GM19455 (cell line): ENCODE results near the gene SYNDIG1L.

Source experiments
- ATAC-seq: cut with Tn5 transposase; IDR thresholded peaks from one replicate; pipeline ENCODE4 v1.9.1; 2021; ENCODE audit not compliant: unreplicated experiment

The SYNDIG1L gene

DNA sequence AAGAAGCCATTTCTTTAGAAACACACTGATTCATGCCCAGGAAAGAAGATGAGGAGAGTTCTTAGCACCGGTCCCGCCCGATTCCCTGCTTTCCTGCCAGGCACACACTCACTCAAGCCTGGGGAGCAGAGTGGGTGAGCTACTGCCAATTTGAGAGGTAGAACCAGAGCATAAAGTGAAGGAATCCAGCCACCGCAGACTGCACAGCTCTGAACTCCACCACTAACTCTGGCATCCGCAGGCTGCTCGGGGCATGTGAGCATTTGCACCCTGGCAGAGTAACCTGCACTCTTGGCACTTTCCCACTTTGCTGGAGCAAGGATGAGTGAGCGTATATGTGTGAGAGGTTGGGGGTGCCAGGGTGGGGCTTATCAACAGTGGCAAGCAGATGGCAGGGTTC lies 4.0 kb upstream of the SYNDIG1L start:
- ATAC-seq = no peak

GRCh38 chr14:74429221-74429691 lies 3.2 kb upstream of the SYNDIG1L start:
- no peak for ATAC-seq

GRCh38 chr14:74427651-74428050 lies 1.6 kb upstream of the SYNDIG1L start:
- ATAC-seq = no peak

DNA sequence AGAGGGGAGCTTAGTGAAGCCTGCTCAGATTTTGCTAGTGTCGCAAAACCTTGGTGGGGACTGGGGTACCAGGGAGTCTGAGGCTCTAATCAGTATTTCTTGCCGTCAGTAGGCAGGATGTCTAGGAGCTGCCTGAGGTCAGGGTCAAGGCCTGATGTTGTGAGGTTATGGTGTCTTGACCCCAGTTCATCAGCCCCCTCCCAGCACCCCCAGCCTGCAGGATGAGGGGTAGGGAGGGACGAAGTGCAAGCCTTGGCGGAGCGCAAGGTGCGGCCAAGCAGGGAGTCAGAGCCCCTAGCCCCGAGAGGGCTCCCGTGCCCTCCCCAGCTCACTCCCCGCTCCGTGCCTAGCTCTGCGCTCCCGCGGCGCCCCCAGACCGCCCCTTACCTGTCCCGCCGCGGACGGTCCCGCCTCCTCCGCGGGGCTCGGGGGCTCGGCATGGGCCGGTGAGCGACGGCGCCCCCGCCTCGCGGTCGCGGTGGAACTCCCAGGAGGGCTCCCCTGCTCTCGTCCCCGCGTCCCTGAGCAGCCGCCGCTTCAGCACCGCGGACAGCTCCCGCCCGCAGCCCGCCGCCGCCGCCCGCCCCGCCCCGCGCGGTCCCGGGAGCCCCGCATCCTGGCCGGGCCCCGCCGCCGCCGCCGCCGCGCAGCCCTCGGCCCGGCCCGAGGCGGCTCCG lies 347 bp downstream of the SYNDIG1L start:
- ATAC-seq = no peak

DNA sequence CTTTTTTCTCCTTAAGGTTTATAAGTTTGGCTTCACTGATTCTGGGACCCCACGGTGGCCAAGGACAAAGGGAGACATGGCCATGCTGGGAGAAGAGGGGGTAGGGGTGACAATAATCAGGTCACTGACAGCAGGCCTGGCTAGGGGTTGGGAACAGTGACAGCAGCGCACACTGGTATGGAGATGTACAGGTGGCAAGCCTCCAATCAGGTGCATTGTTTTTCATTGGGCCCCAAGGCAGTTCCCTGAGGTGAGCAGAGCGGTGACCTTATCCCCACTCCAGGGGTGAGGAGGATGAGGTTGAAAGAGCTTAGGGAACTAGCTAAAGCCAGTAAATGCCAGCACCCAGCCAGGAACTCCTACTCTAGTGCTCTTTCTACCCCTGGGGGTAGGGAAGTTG lies 1.4 kb downstream of the SYNDIG1L start:
- no peak for ATAC-seq

- no peak for ATAC-seq
Observed at GRCh38 chr14:74423246-74423645, 2.8 kb downstream of the SYNDIG1L start.

DNA sequence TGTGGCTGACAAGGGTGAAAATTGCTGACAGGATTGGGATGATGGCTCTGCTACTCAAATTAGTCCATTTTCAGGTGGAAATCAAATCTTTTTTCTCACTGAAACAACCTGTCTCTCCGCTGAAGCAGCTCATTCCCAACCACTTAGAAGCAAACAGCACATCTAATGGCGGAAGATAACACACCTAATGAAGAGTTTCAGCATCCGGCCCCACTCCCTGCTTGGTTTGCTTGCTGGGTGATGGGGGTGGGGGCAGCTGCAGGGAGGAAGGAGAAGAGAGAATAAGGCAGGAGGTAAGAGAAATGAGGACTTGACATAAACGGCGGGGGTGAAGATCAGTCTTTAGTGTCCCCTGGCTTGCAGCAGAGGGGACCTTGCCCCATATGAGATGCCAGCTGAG lies 4.0 kb downstream of the SYNDIG1L start:
- ATAC-seq = no peak

DNA sequence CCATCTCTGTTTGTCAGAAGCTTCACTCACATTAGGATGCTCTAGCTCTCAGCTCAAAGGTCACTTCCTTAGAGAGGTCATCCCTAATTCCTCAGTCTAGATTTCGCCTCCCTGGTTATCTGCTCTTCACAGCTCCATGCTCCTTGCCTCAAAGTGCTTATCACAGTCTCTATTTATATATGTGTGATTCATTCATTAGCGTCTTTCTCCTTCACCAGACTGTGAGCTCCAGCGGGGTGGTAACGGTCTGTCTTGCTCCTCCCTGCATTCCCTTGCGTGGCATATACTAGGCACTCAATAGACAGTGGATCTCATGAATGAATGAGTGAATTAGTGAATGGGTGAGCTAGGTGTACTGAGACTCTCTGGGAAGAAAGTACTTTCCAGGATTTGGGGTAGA lies 6.9 kb downstream of the SYNDIG1L start:
- ATAC-seq = no peak

- ATAC-seq = no peak
Observed at GRCh38 chr14:74418031-74418430, 8.0 kb downstream of the SYNDIG1L start.

DNA sequence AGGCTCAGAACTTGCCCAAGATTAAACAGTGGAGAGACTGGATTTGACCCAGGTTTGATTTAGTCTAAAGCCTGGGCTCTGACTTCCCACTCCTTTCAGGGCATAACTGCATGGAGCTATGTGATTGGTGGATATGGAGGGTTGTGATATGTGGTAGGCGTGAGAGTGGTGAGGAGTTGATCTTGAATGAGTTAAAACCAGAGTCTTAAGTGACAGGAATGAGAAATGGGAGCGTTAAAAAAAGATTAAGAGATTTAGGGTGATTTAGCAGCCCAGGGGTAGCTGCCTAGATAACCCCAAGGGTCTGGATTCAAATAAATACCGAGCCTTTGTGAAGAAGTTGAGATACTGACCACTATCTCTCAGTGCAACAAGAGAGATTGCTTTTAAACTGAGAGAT lies 8.4 kb downstream of the SYNDIG1L start:
- no peak for ATAC-seq

GRCh38 chr14:74417201-74417600 lies 8.8 kb downstream of the SYNDIG1L start:
- no peak for ATAC-seq

GRCh38 chr14:74415115-74415437 lies 10.9 kb downstream of the SYNDIG1L start:
- no peak for ATAC-seq

DNA sequence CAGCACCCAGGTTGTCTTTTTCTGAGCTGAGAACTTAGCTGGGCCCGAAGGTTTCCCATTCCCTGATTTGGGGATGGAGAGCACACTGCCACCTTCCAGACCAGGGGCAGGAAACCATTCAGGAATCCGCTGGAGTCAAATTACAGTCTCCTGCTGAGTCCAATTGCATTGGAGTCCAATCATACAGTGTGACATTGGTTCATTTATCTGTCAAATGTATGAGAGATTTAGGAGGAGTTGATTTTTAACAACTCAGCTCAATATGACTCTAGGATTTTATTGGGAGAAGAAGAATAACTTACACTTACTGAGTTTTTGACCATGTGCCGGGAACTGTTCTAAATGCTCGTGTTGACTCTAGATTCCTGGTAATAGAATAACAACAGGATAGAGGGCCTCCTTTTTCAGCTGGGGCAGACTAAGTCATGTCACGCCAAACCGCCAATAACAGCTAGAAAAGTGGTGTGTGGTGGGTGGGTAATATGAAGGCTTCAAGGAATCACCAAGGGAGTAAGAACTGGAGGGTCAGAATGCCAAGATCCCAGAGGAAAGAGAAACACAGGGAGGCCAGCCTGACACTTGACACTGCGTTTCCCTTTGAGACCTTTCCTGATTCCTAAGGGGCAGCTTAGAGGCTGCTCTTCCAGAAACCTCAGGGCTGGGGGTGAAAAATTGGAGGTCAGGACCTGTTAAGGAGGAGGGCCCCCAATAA lies 11.5 kb downstream of the SYNDIG1L start:
- no peak for ATAC-seq

GRCh38 chr14:74413627-74414026 lies 12.4 kb downstream of the SYNDIG1L start:
- no peak for ATAC-seq

DNA sequence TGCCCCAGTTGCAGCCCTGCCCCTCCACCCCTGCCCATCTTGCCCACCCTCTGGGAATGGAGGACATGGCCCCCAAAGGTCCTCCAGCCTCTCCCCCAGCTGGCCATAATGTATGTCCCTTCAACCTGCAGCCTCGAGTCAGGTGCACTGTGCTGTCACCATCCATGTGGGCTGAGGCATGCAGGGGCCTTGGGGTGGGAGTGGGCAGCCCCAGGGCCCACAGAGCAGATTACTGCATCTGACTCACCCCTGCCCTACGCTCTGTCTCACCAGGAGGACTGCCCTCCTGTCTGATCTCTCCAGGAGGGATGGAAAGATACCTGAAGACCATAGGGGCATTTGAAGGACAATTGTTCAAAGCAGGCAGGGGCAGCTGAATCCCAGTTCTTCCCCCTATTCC lies 13.3 kb downstream of the SYNDIG1L start:
- no peak for ATAC-seq

DNA sequence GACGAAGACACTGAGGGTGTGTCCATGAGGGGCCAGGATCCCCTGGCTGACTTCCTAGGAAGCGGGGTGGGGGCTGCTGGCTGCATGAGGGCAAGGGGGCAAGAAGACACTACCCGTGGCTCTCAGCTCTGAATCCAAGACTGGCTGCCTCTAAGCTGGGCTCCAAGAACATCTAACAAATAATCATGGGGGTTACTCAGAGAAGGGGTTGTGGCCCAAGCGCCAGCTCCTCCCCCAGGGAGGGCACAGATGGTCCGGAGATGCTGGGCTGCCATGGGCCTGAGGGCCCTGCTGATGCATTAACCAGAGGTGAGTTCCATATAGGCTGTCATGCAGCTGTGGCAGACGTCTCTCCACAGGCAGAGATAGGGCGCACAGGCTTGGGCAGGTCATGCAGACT lies 14.3 kb downstream of the SYNDIG1L start:
- no peak for ATAC-seq

GRCh38 chr14:74409441-74409840 lies 16.6 kb downstream of the SYNDIG1L start:
- ATAC-seq = no peak

DNA sequence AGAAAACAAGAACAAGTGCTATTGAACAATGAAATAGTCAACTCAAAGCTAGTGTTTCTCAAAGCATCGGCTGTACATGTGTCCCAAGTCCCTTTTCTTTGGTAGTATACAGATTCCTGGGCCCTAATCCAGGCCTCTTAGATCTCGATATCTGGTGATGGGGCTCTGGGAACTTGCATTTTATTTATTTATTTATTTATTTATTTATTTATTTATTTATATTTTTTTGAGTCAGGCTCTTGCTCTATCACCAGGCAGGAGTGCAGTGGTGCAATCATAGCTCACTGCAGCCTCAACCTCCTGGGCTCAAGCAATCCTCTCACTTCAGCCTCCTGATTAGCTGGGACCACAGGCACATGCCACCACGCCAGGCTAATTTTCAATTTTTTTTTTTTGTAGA lies 17.1 kb downstream of the SYNDIG1L start:
- no peak for ATAC-seq

- ATAC-seq = no peak
Observed at GRCh38 chr14:74407801-74408154, 18.2 kb downstream of the SYNDIG1L start.

- no peak for ATAC-seq
Observed at GRCh38 chr14:74407021-74407800, 18.8 kb downstream of the SYNDIG1L start.

DNA sequence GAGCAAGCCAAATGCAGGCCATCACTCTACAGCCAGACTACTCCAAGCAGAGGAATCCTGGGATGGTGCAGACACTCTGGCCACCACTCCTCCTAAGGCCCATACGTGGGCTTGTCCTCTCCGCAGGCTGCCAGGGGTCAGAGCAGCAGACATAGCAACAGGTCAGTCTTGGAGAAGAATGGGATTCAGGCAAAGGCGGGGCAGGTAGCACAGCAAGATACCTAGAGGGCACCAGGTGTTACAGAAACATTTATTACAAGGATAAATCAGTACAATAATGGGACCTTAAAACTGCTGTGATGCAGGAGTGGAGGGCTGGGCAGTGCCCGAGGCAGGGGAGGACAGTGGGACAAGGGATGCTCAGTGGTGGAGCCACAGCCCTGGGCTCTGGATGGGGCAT lies 20.3 kb downstream of the SYNDIG1L start:
- ATAC-seq = no peak

DNA sequence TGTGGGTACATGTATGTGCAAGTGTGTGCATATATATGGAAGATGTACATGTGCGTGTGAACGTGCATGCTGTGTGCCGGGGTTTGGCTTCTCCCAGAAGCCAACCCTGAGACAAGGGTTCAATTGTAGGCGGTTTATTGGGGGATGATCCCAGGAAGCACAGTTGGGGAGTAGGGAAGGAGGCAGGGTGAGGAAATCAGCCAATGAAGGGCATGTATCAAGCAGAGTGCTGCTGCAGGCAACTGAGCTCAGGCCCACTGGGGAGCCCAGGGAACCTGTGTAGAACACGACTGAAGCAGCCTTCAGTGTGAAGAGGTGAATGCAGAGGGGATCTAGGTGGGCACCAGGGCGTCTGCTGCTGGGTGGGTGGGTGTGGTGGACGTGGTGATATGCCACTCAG lies 21.6 kb downstream of the SYNDIG1L start:
- ATAC-seq = no peak
